K562 (cell line): ENCODE results near the gene RGS21. TPM values are rescaled to one million over a fixed set of nuclear protein-coding genes. Genes with fewer than 3 reads are reported as not detected.

ENCODE experiments used
- ATAC-seq: fragments of 200-7000 bp; cut with Tn5 transposase; 3 replicates; pipeline ENCODE4 v1.9.1; 2020; ENCODE audit warnings: moderate library complexity
- Bru-seq: library from RNA; stranded (reverse); fragments of 400-500 nt; gene quantifications from one replicate; lab custom pipeline; 2021; lab: Mats Ljungman, UMichigan
- BruChase-seq, 2 experiments: library from RNA; stranded (reverse); fragments of 400-500 nt; gene quantifications; one replicate each; lab custom pipeline; 2021; lab: Mats Ljungman, UMichigan
- BruUV-seq: library from RNA; stranded (reverse); fragments of 400-500 nt; replicated peaks from 2 replicates; lab custom pipeline; 2021; lab: Mats Ljungman, UMichigan
- CTCF ChIA-PET: fragments of 300-600 bp; formaldehyde crosslinking; extraction: SDS; loops from one replicate; lab custom pipeline; 2021; ENCODE audit warnings: low intra/inter-chr PET ratio; lab: Yijun Ruan, JAX
- POLR2A ChIA-PET: fragments of 300-600, 350-650 bp; sonication (Branson Sonifier 250); formaldehyde crosslinking; extraction: SDS; loops from one replicate; lab custom pipeline; 2021; ENCODE audit warnings: antibody characterized with exemption, inconsistent platforms; lab: Yijun Ruan, JAX
- DNase-seq, 4 experiments: peaks; one replicate each; pipeline versions ENCODE4 v3.0.0 to v3.0.0-alpha.2; 2011 to 2018; ENCODE audit warnings: low spot score in 3 of 4, mixed read lengths in 3 of 4; ENCODE audit errors: extremely low read depth in 1 of 4
- FAIRE-seq: peaks from 2 replicates; lab custom pipeline; 2011; peaks lifted over from hg19 to GRCh38; lab: Jason Lieb, UNC
- H2AFZ ChIP-seq: 2 replicates; pipeline ENCODE4 v1.6.0; 2011; ENCODE audit warnings: low read depth, low read length, control low read depth, inconsistent platforms
- H3K27ac ChIP-seq: fragments of 200-600 bp; 3 replicates; pipeline ENCODE4 v1.8.0; 2011; ENCODE audit warnings: low read depth, mild to moderate bottlenecking, control low read depth, inconsistent platforms, low read length, moderate library complexity, mixed read lengths; ENCODE audit errors: extremely low read depth
- H3K27me3 ChIP-seq, 2 experiments: fragments of 300-600 bp in 1 of 2; 2 replicates in 1 of 2; 3 replicates in 1 of 2; pipeline versions ENCODE4 v1.6.0 to v1.8.0; 2011; ENCODE audit warnings: inconsistent platforms in 2 of 2, low read length in 2 of 2, mild to moderate bottlenecking in 1 of 2, mixed read lengths in 1 of 2, moderate library complexity in 1 of 2; ENCODE audit not compliant: control insufficient read depth in 2 of 2, insufficient read depth in 2 of 2
- H3K36me3 ChIP-seq: fragments of 300-600 bp; 3 replicates; pipeline ENCODE4 v1.8.0; 2011; ENCODE audit warnings: mild to moderate bottlenecking, low read length, inconsistent platforms; ENCODE audit not compliant: control insufficient read depth, insufficient read depth
- H3K4me1 ChIP-seq, 2 experiments: fragments of 200-600 bp in 1 of 2; replicated peaks in 1 of 2; 2 replicates in 1 of 2; 3 replicates in 1 of 2; pipeline versions ENCODE4 v1.5.1 to v1.8.0; 2011; ENCODE audit warnings: inconsistent platforms in 2 of 2, low read length in 2 of 2, mild to moderate bottlenecking in 1 of 2, mixed read lengths in 1 of 2, moderate library complexity in 1 of 2; ENCODE audit not compliant: control insufficient read depth in 2 of 2, insufficient read depth in 2 of 2
- H3K4me2 ChIP-seq: 2 replicates; pipeline ENCODE4 v1.6.1; 2011; ENCODE audit warnings: low read length, control low read depth, inconsistent platforms, mixed read lengths; ENCODE audit not compliant: insufficient read depth
- H3K4me3 ChIP-seq: fragments of 200-600 bp; sonication (generic), shearing (Covaris generic); 2 replicates; pipeline ENCODE4 v1.5.1; 2016; ENCODE audit warnings: control low read depth, inconsistent platforms
- H3K79me2 ChIP-seq: fragments of 200-600 bp; 3 replicates; pipeline ENCODE4 v1.8.0; 2011; ENCODE audit warnings: low read length, inconsistent platforms; ENCODE audit not compliant: control insufficient read depth, insufficient read depth
- H3K9ac ChIP-seq, 2 experiments: 2 replicates each; pipeline versions ENCODE4 v1.6.0 to v1.6.1; 2011; ENCODE audit warnings: low read depth in 2 of 2, low read length in 2 of 2, control low read depth in 1 of 2, inconsistent platforms in 1 of 2, mild to moderate bottlenecking in 1 of 2, mixed read lengths in 1 of 2; ENCODE audit not compliant: insufficient read depth in 1 of 2
- H3K9me1 ChIP-seq: one replicate; pipeline ENCODE4 v1.6.0; 2011; ENCODE audit warnings: inconsistent platforms, mild to moderate bottlenecking, low read length, moderate library complexity; ENCODE audit not compliant: control insufficient read depth, insufficient read depth
- H3K9me3 ChIP-seq: replicated peaks from 2 replicates; pipeline ENCODE4 v1.5.1; 2011; ENCODE audit warnings: low read depth, low read length, inconsistent platforms; ENCODE audit not compliant: control insufficient read depth, insufficient read depth
- H4K20me1 ChIP-seq: replicated peaks from 2 replicates; pipeline ENCODE4 v1.6.1; 2011; ENCODE audit warnings: low read length, inconsistent platforms, mixed read lengths; ENCODE audit not compliant: control insufficient read depth, insufficient read depth
- CBX8 ChIP-seq: fragments of 200-600 bp; sonication (generic); IDR thresholded peaks from 2 replicates; pipeline ENCODE4 v1.6.1; 2012; ENCODE audit warnings: borderline replicate concordance, mixed run types, low read depth, mild to moderate bottlenecking, moderate library complexity, mixed read lengths, low read length, control low read depth, inconsistent platforms; ENCODE audit not compliant: poor library complexity, severe bottlenecking; ENCODE audit errors: extremely low read depth
- E2F3 ChIP-seq: fragments of 250-450 bp; sonication (Bioruptor Pico); IDR thresholded peaks from 2 replicates; pipeline ENCODE4 v1.4.0; 2020; ENCODE audit warnings: mild to moderate bottlenecking
- ETV5 ChIP-seq: sonication (generic); formaldehyde crosslinking; IDR thresholded peaks from 2 replicates; pipeline ENCODE4 v1.4.0; 2020; ENCODE audit warnings: low read depth, mild to moderate bottlenecking, missing genetic modification reagents
- GABPB2 ChIP-seq: fragments of 250-450 bp; sonication (Bioruptor Pico); conservative IDR thresholded peaks from 2 replicates; pipeline ENCODE4 v1.5.1; 2021; ENCODE audit warnings: mild to moderate bottlenecking
- GTF2B ChIP-seq: IDR thresholded peaks from 2 replicates; pipeline ENCODE4 v1.6.1; 2011; ENCODE audit not compliant: insufficient read length; ENCODE audit errors: extremely low read depth
- JUNB ChIP-seq: fragments of 450-650 bp; formaldehyde crosslinking; conservative IDR thresholded peaks from 2 replicates; pipeline ENCODE4 v1.4.0; 2020; ENCODE audit warnings: mild to moderate bottlenecking
- KDM2B ChIP-seq: fragments of 250-450 bp; sonication (Bioruptor Pico); IDR thresholded peaks from 2 replicates; pipeline ENCODE4 v1.8.0; 2021; ENCODE audit warnings: mild to moderate bottlenecking, moderate library complexity
- PATZ1 ChIP-seq: fragments of 250-450 bp; sonication (Bioruptor Pico); IDR thresholded peaks from 2 replicates; pipeline ENCODE4 v1.5.0; 2020; ENCODE audit warnings: mild to moderate bottlenecking, borderline replicate concordance
- POLR3A ChIP-seq: IDR thresholded peaks from 2 replicates; pipeline ENCODE4 v1.6.1; 2011; ENCODE audit warnings: borderline replicate concordance, mild to moderate bottlenecking, moderate library complexity; ENCODE audit not compliant: insufficient read length, insufficient read depth; ENCODE audit errors: extremely low read depth
- SMAD3 ChIP-seq: fragments of 450-650 bp; formaldehyde crosslinking; conservative IDR thresholded peaks from 2 replicates; pipeline ENCODE4 v1.4.0; 2020; ENCODE audit warnings: mild to moderate bottlenecking
- TBP ChIP-seq: optimal IDR thresholded peaks from 2 replicates; pipeline ENCODE3; 2011; ENCODE audit warnings: low read depth, low read length, improper control_type of control experiment
- ZNF174 ChIP-seq: fragments of 250-450 bp; sonication (Bioruptor Pico); IDR thresholded peaks from 2 replicates; pipeline ENCODE4 v1.4.0; 2020; ENCODE audit warnings: mild to moderate bottlenecking
- ZNF282 ChIP-seq: sonication (generic); formaldehyde crosslinking; IDR thresholded peaks from 2 replicates; pipeline ENCODE4 v1.8.1; 2023; ENCODE audit warnings: missing genetic modification reagents
- WGBS: fragments of 100-300 bp; shearing (Covaris generic); methylation state at CpG from one replicate; pipeline ENCODE4 v1.1.6; 2016; ENCODE audit warnings: low coverage, mixed read lengths; ENCODE audit not compliant: insufficient coverage; ENCODE audit errors: missing lambda C conversion rate; 5-methylcytosine and 5-hydroxymethylcytosine counted together
- in situ Hi-C: fragments of 300-500 bp; cut with MboI; formaldehyde crosslinking; loops from 4 replicates; pipeline ENCODE4 v1.15.0; 2018; ENCODE audit warnings: inconsistent platforms, mixed read lengths
- intact Hi-C: fragments of 100-400 bp; cut with micrococcal nuclease; formaldehyde crosslinking; loops from 2 replicates; pipeline ENCODE4 v1.14.2; 2022
- long read RNA-seq, 3 experiments: library from polyadenylated mRNA in 2 of 3; library from RNA in 1 of 3; unstranded in 2 of 3; stranded (forward) in 1 of 3; transcript quantifications; one replicate each; pipeline ENCODE4 v2.0.0, GENCODE V29; 2019 to 2022
- polyA minus RNA-seq, 3 experiments: library from RNA; depleted of rRNA, polyadenylated mRNA; stranded (reverse); fragments of >200 nt; gene quantifications; 2 replicates each; pipeline ENCODE4 v1.2.3, GENCODE V29; 2011
- polyA plus RNA-seq, 8 experiments: library from polyadenylated mRNA; depleted of rRNA in 4 of 8; stranded (reverse) in 5 of 8; unstranded in 3 of 8; fragments of >200 nt; fragmentation: Nextera tagmentation in 2 of 8; fragmentation: Illumina TruSeq in 1 of 8; extraction: Ambion mirVana in 2 of 8; extraction: Trizol in 1 of 8; gene quantifications; 2 replicates each; pipeline versions ENCODE4 v1.2.1 to v1.2.3, GENCODE V29; 2011 to 2014; ENCODE audit warnings: inconsistent platforms in 1 of 8, missing spikeins in 1 of 8
- total RNA-seq, 7 experiments: library from RNA; depleted of rRNA in 6 of 7; stranded (reverse); fragments of >200 nt in 6 of 7; fragmentation: Illumina TruSeq in 2 of 7; extraction: Trizol in 2 of 7; gene quantifications; 2 replicates each; pipeline versions ENCODE4 v1.2.1 to v1.2.3, GENCODE V29; 2011 to 2021; ENCODE audit warnings: low replicate concordance in 1 of 7
- TF ChIP-seq, protein P1 (sequence below): sonication (generic); formaldehyde crosslinking; IDR thresholded peaks from 2 replicates; pipeline ENCODE4 v1.5.0; 2020; ENCODE audit warnings: missing genetic modification reagents

RGS21 gene, protein sequence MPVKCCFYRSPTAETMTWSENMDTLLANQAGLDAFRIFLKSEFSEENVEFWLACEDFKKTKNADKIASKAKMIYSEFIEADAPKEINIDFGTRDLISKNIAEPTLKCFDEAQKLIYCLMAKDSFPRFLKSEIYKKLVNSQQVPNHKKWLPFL
- total RNA-seq (2011; cell fraction: chromatin; rRNA removed; ENCODE audit: low replicate concordance), result not detected in 2 replicates
- not detected in 2 replicates for total RNA-seq (2011; cell fraction: nucleolus; rRNA removed)
- total RNA-seq (2011; cell fraction: nucleoplasm; rRNA removed), result not detected in 2 replicates
- total RNA-seq (2014; rRNA removed), result not detected in 2 replicates
- total RNA-seq (2014; rRNA removed; fragmentation: Illumina TruSeq; extraction: Trizol), result not detected in 2 replicates
- total RNA-seq (2015; rRNA removed; fragmentation: Illumina TruSeq; extraction: Trizol), result not detected in 2 replicates
- not detected in 2 replicates for total RNA-seq (2021)
- polyA plus RNA-seq (2011; rRNA removed), result not detected in 2 replicates
- not detected in 2 replicates for polyA plus RNA-seq (2011; cell fraction: cytosol; rRNA removed)
- not detected in 2 replicates for polyA plus RNA-seq (2011; cell fraction: nucleus; rRNA removed)
- polyA plus RNA-seq (2012), result not detected in 2 replicates
- polyA plus RNA-seq (2014; fragmentation: Illumina TruSeq; extraction: Trizol), result not detected in 2 replicates
- polyA plus RNA-seq (2014; fragmentation: Nextera tagmentation; extraction: Ambion mirVana), result not detected
- not detected in 2 replicates for polyA plus RNA-seq (2014; rRNA removed)
- not detected in 2 replicates for polyA minus RNA-seq (2011; rRNA and poly(A)+ RNA removed)
- not detected in 2 replicates for polyA minus RNA-seq (2011; cell fraction: cytosol; rRNA and poly(A)+ RNA removed)
- polyA minus RNA-seq (2011; cell fraction: nucleus; rRNA and poly(A)+ RNA removed), result not detected in 2 replicates
- percentile 7 among the genes with signal in this experiment for Bru-seq, nascent RNA
- percentile 4 among the genes with signal in this experiment for BruChase-seq, experiment 1, labeled RNA remaining after a 2-hour chase
- BruChase-seq, experiment 2, labeled RNA remaining after a 6-hour chase, result not detected
- long read RNA-seq, experiment 1, result 0 reads
- long read RNA-seq, experiment 2, result 0 reads
- long read RNA-seq, experiment 3, result 0 reads

- no peaks in the 10 kb centered on the region for H3K9me1 ChIP-seq
- WGBS, result 6% methylated on average over 2 of the region's 2 CpGs
- no peak within 1 kb of the TSS for H3K9ac ChIP-seq
- in situ Hi-C loops, result no loop called here
- ChIA-PET POLR2A (no interaction called here), CTCF (no interaction called here)
- DNase-seq (no peak), ATAC-seq (no peak), FAIRE-seq (no peak)
- no peaks in the 10 kb centered on the region for H4K20me1 ChIP-seq
- intact Hi-C loops, result no loop called here
- no peak within 1 kb of the TSS for H3K4me2 ChIP-seq
- no peaks in the 10 kb centered on the region for H3K9me3 ChIP-seq
- BruUV-seq, result no TSS peak
- H3K27me3 ChIP-seq, result no peaks in the 10 kb centered on the region
- H3K36me3 ChIP-seq, result no peaks in the 10 kb centered on the region
- no peak within 1 kb of the TSS for H3K4me3 ChIP-seq
- H3K4me1 ChIP-seq, result no peaks in the 10 kb centered on the region
- no peaks in the 10 kb centered on the region for H3K79me2 ChIP-seq
- no peak within 1 kb of the TSS for H3K27ac ChIP-seq
- no peak within 1 kb of the TSS for H2AFZ ChIP-seq
- TF ChIP-seq SMAD3 (CRISPR knock-in tag) (no peak), JUNB (CRISPR knock-in tag) (no peak), KDM2B (CRISPR knock-in tag) (no peak), CBX8 (no peak), ETV5 (no peak), E2F3 (CRISPR knock-in tag) (no peak), TBP (no peak), GTF2B (no peak), ZNF174 (CRISPR knock-in tag) (no peak), PATZ1 (CRISPR knock-in tag) (no peak), POLR3A (no peak), ZNF282 (CRISPR knock-in tag) (no peak), GABPB2 (CRISPR knock-in tag) (no peak)
- TF ChIP-seq, protein P1, sequence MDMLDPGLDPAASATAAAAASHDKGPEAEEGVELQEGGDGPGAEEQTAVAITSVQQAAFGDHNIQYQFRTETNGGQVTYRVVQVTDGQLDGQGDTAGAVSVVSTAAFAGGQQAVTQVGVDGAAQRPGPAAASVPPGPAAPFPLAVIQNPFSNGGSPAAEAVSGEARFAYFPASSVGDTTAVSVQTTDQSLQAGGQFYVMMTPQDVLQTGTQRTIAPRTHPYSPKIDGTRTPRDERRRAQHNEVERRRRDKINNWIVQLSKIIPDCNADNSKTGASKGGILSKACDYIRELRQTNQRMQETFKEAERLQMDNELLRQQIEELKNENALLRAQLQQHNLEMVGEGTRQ (CRISPR knock-in tag), result no peak
Observed at GRCh38 chr1:192316942-192317450, at the start of gene RGS21. TSS of gene RGS21 (plus strand) at chr1:192316992. CDS start at chr1:192343037, 26,045 bp downstream.
